Left lung (tissue), 10 donors: Measurements from ENCODE around the gene CPNE1. TPM values are rescaled to one million over a fixed set of nuclear protein-coding genes. Genes with fewer than 3 reads are reported as not detected.

ENCODE experiments used
- ATAC-seq: fragments of 200-7000 bp; cut with Tn5 transposase; one replicate; pipeline ENCODE4 v1.9.1; 2020; ENCODE audit warnings: moderate library complexity
- DNase-seq, 4 donors: peaks; one replicate each; pipeline ENCODE4 v3.0.0-alpha.2; 2013 to 2020
- H3K27ac ChIP-seq, 2 donors: fragments of 200-600 bp; sonication (generic) in 1 of 2; one replicate each; pipeline versions ENCODE4 v1.5.0 to v1.8.0; 2020 to 2021
- H3K27me3 ChIP-seq, 2 donors: fragments of 200-600 bp; sonication (generic) in 1 of 2; one replicate each; pipeline versions ENCODE4 v1.5.0 to v1.8.0; 2020 to 2021
- H3K36me3 ChIP-seq, 2 donors: fragments of 200-600 bp; sonication (generic) in 1 of 2; one replicate each; pipeline versions ENCODE4 v1.5.0 to v1.8.0; 2020 to 2021
- H3K4me1 ChIP-seq, 2 donors: fragments of 200-600 bp; one replicate each; pipeline ENCODE4 v1.8.0; 2021
- H3K4me3 ChIP-seq, 2 donors: fragments of 200-600 bp; sonication (generic) in 1 of 2; one replicate each; pipeline versions ENCODE4 v1.5.0 to v1.8.0; 2020 to 2021; ENCODE audit warnings: mild to moderate bottlenecking in 1 of 2
- H3K9me3 ChIP-seq, 2 donors: fragments of 200-600 bp; sonication (generic) in 1 of 2; one replicate each; pipeline versions ENCODE4 v1.5.0 to v1.8.0; 2020 to 2021
- intact Hi-C, 2 donors: fragments of 100-400 bp; cut with DNase I; formaldehyde crosslinking; loops; one replicate each; pipeline versions ENCODE4 v1.11.2 to v1.14.2; 2022
- polyA plus RNA-seq, 6 donors: library from polyadenylated mRNA; unstranded; fragments of 120-200 nt; gene quantifications; one replicate each; pipeline ENCODE4 v1.2.1, GENCODE V29; 2013; ENCODE audit not compliant: insufficient read length in 6 of 6
- total RNA-seq, 2 donors: library from RNA; stranded (reverse); fragmentation: NEBNext Ultra II Directional; extraction: Animal tissue kit (Norgen Biotek cat#: 25700); gene quantifications; one replicate each; pipeline ENCODE4 v1.2.1, GENCODE V29; 2021
- TF ChIP-seq, protein P1 (sequence below), 2 donors: fragments of 200-600 bp; sonication (generic) in 1 of 2; IDR thresholded peaks; one replicate each; pipeline versions ENCODE4 v1.5.0 to v1.8.0; 2021; ENCODE audit warnings: antibody characterized with exemption in 2 of 2
- donor health status: DM: no; HTN: yes; CAD: no.
- donor health status: DM: no; HTN: no; CAD: no.

Gene CPNE1
- total and polyA plus RNA-seq, 8 donors, result 149 to 272 (median 200) TPM

DNA sequence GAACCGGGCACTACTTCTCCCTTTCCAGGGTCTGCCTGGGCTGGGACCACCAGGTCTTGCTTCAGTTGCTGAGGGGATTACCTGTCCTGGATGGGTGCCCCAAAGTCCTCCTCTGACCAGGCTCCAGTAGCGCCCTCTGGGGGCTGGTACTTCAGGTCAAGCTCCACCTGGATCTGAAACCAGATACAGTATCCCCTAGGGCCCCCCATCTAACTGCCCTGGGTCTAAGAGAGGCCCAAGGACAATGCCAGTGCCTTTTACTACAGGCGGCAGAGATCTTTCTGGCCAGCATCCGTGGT lies 60.3 kb downstream of the CPNE1 start:
- TF ChIP-seq, protein P1, sequence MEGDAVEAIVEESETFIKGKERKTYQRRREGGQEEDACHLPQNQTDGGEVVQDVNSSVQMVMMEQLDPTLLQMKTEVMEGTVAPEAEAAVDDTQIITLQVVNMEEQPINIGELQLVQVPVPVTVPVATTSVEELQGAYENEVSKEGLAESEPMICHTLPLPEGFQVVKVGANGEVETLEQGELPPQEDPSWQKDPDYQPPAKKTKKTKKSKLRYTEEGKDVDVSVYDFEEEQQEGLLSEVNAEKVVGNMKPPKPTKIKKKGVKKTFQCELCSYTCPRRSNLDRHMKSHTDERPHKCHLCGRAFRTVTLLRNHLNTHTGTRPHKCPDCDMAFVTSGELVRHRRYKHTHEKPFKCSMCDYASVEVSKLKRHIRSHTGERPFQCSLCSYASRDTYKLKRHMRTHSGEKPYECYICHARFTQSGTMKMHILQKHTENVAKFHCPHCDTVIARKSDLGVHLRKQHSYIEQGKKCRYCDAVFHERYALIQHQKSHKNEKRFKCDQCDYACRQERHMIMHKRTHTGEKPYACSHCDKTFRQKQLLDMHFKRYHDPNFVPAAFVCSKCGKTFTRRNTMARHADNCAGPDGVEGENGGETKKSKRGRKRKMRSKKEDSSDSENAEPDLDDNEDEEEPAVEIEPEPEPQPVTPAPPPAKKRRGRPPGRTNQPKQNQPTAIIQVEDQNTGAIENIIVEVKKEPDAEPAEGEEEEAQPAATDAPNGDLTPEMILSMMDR (IDR thresholded peaks at IDR 0.05), result no peak
- Histone ChIP-seq H3K27me3 (peaks cover 10 to 30% of the 10 kb centered on the region in 2 donors), H3K4me3 (no peak overlapping the region), H3K9me3 (no peaks in the 10 kb centered on the region), H3K4me1 (peaks cover 10 to 20% of the 10 kb centered on the region in 2 donors), H3K36me3 (no peaks in the 10 kb centered on the region), H3K27ac (no peak overlapping the region)
- ATAC-seq, result no peak
- DNase-seq, result no peak
- intact Hi-C loops, result no loop called here

DNA sequence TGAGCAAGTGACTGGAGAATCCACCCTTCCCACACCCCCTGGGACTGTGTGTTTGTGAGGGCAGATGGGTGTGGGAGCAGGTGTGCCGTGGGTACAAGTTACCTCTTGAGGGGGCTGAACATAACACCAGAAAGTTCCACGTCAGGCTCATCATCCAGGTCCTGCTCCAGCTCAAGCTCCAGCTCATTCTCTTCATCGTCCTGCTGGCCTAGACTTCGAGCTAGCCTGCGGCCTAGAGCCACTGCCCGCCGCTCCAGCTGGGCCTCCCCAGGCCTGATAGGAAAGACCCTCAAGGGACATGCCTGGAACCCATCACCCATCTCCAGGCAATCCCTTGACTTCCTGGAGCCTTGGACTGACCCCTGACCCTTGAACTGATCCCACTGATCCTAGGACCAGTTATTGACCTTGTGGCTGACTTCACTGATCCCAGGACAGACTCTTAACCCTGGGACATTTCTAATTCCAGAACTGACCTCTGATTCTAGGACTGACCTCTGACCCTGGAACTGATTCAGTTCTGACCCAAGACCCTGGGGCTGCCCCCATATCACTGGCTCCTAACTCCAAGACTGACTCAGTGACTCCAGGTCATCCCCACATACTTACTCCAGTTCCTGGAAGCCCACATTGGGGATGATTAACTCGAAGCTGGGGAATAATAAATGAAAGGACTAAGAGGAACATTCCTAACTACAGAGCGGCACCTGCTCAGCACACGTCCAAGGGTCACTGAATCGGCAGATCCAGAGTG lies 60.8 kb downstream of the CPNE1 start:
- intact Hi-C loops, result no loop called here
- peaks cover 10 to 33% of the 10 kb centered on the region in 2 donors for H3K27me3 ChIP-seq
- no peak overlapping the region for H3K27ac ChIP-seq
- no peaks in the 10 kb centered on the region for H3K36me3 ChIP-seq
- H3K9me3 ChIP-seq, result no peaks in the 10 kb centered on the region
- DNase-seq (no peak), ATAC-seq (no peak)
- no peak overlapping the region for H3K4me3 ChIP-seq
- TF ChIP-seq, protein P1 (IDR thresholded peaks at IDR 0.05), result no peak
- peaks cover 10 to 20% of the 10 kb centered on the region in 2 donors for H3K4me1 ChIP-seq

DNA sequence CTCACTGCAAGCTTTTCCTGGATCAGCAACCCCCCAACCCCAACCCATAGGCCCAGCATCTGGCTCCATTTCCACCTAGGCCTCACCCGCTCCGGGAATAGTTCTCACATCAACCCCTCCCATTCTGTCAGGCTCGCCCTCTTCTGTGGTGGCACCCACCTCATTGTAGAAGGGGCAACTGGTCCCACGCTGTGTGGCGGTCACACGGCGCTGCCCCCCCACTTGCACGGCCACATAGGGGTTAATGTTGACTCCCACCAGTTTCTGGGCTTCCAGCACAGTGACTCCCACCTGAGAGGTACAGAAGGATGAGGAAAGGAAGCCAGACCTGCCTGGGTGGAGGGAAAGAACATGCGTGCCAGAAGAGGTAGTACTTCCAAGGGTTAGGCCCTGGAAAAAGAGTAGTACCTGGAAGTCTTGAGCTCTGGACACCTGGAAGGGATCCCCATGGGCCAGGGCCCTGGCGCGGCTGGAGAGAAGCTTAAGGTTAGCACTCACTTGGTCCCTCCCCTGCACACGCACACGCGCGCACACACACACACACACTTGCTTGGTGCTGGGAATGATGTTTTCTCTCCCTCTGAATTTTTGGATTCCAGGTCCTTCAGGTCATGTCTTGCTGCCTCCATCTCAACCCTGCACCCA lies 61.7 kb downstream of the CPNE1 start:
- H3K4me1 ChIP-seq, result peaks cover 10 to 20% of the 10 kb centered on the region in 2 donors
- TF ChIP-seq, protein P1 (IDR thresholded peaks at IDR 0.05), result no peak
- ATAC-seq (no peak), DNase-seq (no peak)
- H3K36me3 ChIP-seq, result no peaks in the 10 kb centered on the region
- H3K9me3 ChIP-seq, result no peaks in the 10 kb centered on the region
- intact Hi-C loops, result no loop called here
- no peak overlapping the region for H3K4me3 ChIP-seq
- peaks cover 10 to 33% of the 10 kb centered on the region in 2 donors for H3K27me3 ChIP-seq
- H3K27ac ChIP-seq, result no peak overlapping the region

DNA sequence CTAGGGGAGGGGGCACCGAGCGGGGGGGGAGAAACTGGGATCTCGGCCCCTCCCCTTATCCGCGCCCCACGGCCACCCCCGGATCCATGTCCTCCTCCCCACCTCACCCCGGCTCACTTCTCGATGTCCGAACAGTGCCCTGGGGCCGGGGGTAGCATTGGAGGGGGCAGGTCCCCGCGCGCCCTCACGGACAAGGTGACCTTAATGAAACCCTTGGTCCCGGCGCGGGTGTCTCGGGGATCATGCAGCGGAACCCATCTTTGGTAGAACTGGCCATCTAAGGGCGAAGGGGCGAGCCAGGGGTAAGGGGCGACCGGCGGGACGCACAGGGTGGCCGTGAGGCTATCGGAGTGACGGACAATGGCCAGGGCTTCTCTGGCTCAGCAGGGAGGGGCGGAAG lies 62.7 kb downstream of the CPNE1 start:
- ATAC-seq, result no peak
- DNase-seq, result no peak
- intact Hi-C loops, result no loop called here
- H3K27me3 ChIP-seq, result peaks cover 10 to 33% of the 10 kb centered on the region in 2 donors
- H3K9me3 ChIP-seq, result no peaks in the 10 kb centered on the region
- TF ChIP-seq, protein P1 (IDR thresholded peaks at IDR 0.05), result no peak
- no peak overlapping the region for H3K27ac ChIP-seq
- H3K4me3 ChIP-seq, result peak overlapping the region; percentile 13 to 37
- H3K36me3 ChIP-seq, result no peaks in the 10 kb centered on the region
- H3K4me1 ChIP-seq, result peaks cover 10 to 20% of the 10 kb centered on the region in 2 donors
